PC-3 (cell line): ENCODE results near the gene SHROOM3. TPM values are rescaled to one million over a fixed set of nuclear protein-coding genes. Genes with fewer than 3 reads are reported as not detected.

ENCODE experiments used
- ATAC-seq: fragments of 200-7000 bp; cut with Tn5 transposase; 2 replicates; pipeline ENCODE4 v1.9.1; 2020; ENCODE audit warnings: mild to moderate bottlenecking, moderate library complexity
- BruUV-seq: library from RNA; stranded (reverse); fragments of 400-500 nt; replicated peaks from 2 replicates; lab custom pipeline; 2021; lab: Mats Ljungman, UMichigan
- CTCF ChIA-PET: fragments of 300-600 bp; sonication (Branson Sonifier 250); formaldehyde crosslinking; loops from one replicate; lab custom pipeline; 2022; ENCODE audit warnings: antibody characterized with exemption; lab: Charles Lee
- POLR2A ChIA-PET: fragments of 300-600 bp; sonication (Branson Sonifier 250); formaldehyde crosslinking; loops from one replicate; lab custom pipeline; 2022; ENCODE audit warnings: antibody characterized with exemption; ENCODE audit not compliant: unreplicated experiment; lab: Charles Lee
- DNase-seq: peaks from one replicate; pipeline ENCODE4 v3.0.0-alpha.2; 2015
- H2AFZ ChIP-seq: fragments of 300-600 bp; sonication (generic); 2 replicates; pipeline ENCODE4 v1.6.0; 2016; ENCODE audit warnings: antibody characterized with exemption, low read length
- H3F3A ChIP-seq: fragments of 300-600 bp; sonication (generic); one replicate; pipeline ENCODE4 v1.6.0; 2017; ENCODE audit warnings: antibody characterized with exemption, low read length, control low read depth, mild to moderate bottlenecking; ENCODE audit not compliant: unreplicated experiment
- H3K27ac ChIP-seq: fragments of 300-600 bp; sonication (generic); 2 replicates; pipeline ENCODE4 v1.5.1; 2016; ENCODE audit warnings: mild to moderate bottlenecking, low read length
- H3K27me3 ChIP-seq: fragments of 300-600 bp; sonication (generic); 2 replicates; pipeline ENCODE4 v1.6.1; 2016; ENCODE audit warnings: low read length, mixed read lengths
- H3K36me3 ChIP-seq: fragments of 300-600 bp; sonication (generic); 2 replicates; pipeline ENCODE4 v1.6.1; 2016; ENCODE audit warnings: low read depth, mixed run types, low read length, mixed read lengths
- H3K4me1 ChIP-seq: fragments of 300-600 bp; sonication (generic); 2 replicates; pipeline ENCODE4 v1.5.1; 2016; ENCODE audit warnings: low read length; ENCODE audit not compliant: insufficient read depth
- H3K4me2 ChIP-seq: fragments of 300-600 bp; sonication (generic); 2 replicates; pipeline ENCODE4 v1.6.0; 2016; ENCODE audit warnings: low read length
- H3K4me3 ChIP-seq: fragments of 300-600 bp; sonication (generic); 2 replicates; pipeline ENCODE4 v1.5.1; 2016; ENCODE audit warnings: mild to moderate bottlenecking, low read length, mixed read lengths
- H3K79me2 ChIP-seq: fragments of 300-600 bp; sonication (generic); 2 replicates; pipeline ENCODE4 v1.6.1; 2017; ENCODE audit warnings: low read length, mixed read lengths
- H3K9ac ChIP-seq: fragments of 300-600 bp; sonication (generic); 2 replicates; pipeline ENCODE4 v1.6.0; 2016; ENCODE audit warnings: mild to moderate bottlenecking, low read length
- H3K9me2 ChIP-seq: fragments of 300-600 bp; sonication (generic); replicated peaks from 2 replicates; pipeline ENCODE4 v1.6.1; 2016; ENCODE audit warnings: mixed run types, low read length, mixed read lengths
- H3K9me3 ChIP-seq: fragments of 300-600 bp; sonication (generic); 2 replicates; pipeline ENCODE4 v1.6.1; 2016; ENCODE audit warnings: low read length, mixed read lengths
- H4K20me1 ChIP-seq: fragments of 300-600 bp; sonication (generic); 2 replicates; pipeline ENCODE4 v1.6.1; 2016; ENCODE audit warnings: low read length, mixed read lengths
- EZH2 ChIP-seq: fragments of 300-600 bp; sonication (generic); IDR thresholded peaks from one replicate; pipeline ENCODE4 v1.6.1; 2017; ENCODE audit warnings: antibody characterized with exemption, mild to moderate bottlenecking, low read length; ENCODE audit not compliant: unreplicated experiment
- EZH2phosphoT487 ChIP-seq: fragments of 300-600 bp; sonication (generic); IDR thresholded peaks from 2 replicates; pipeline ENCODE4 v1.6.1; 2018; ENCODE audit warnings: mild to moderate bottlenecking, antibody characterized with exemption, low read length, borderline replicate concordance
- intact Hi-C: fragments of 100-400 bp; cut with micrococcal nuclease; formaldehyde crosslinking; loops from 2 replicates; pipeline ENCODE4 v1.9.0; 2023
- total RNA-seq: library from RNA; depleted of rRNA; stranded (reverse); fragments of >200 nt; gene quantifications from 2 replicates; pipeline ENCODE4 v1.2.3, GENCODE V29; 2014
- TF ChIP-seq, protein P1 (sequence below): fragments of 300-600 bp; sonication (generic); conservative IDR thresholded peaks from 2 replicates; pipeline ENCODE4 v1.5.1; 2017; ENCODE audit warnings: antibody characterized with exemption, low read depth, mild to moderate bottlenecking, low read length

Gene SHROOM3
- total RNA-seq, 1 experiment from 2014 or later = 27.8 TPM

DNA sequence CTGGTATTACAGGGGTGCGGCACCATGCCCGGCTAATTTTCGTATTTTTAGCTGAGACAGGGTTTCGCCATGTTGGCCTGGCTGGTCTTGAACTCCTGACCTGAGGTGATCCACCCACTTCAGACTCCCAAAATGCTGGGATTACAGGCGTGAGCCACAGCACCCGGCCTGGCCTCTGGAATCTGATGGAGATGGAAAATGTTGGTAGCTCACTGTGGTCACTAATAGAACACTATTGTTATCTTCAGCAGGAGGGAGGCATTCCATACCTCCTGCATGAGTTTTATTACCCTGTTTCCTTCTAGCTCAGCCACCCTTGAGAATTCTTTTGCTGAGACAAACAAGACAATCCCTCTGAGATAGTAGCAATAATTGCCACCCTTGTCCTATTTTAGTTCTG is 105.0 kb downstream of the SHROOM3 start:
- TF ChIP-seq EZH2 (no peak), EZH2phosphoT487 (no peak)
- TF ChIP-seq, protein P1, sequence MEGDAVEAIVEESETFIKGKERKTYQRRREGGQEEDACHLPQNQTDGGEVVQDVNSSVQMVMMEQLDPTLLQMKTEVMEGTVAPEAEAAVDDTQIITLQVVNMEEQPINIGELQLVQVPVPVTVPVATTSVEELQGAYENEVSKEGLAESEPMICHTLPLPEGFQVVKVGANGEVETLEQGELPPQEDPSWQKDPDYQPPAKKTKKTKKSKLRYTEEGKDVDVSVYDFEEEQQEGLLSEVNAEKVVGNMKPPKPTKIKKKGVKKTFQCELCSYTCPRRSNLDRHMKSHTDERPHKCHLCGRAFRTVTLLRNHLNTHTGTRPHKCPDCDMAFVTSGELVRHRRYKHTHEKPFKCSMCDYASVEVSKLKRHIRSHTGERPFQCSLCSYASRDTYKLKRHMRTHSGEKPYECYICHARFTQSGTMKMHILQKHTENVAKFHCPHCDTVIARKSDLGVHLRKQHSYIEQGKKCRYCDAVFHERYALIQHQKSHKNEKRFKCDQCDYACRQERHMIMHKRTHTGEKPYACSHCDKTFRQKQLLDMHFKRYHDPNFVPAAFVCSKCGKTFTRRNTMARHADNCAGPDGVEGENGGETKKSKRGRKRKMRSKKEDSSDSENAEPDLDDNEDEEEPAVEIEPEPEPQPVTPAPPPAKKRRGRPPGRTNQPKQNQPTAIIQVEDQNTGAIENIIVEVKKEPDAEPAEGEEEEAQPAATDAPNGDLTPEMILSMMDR = no peak
- no peaks in the 10 kb centered on the region for H3K9me2 ChIP-seq
- BruUV-seq = no TSS peak
- H3K36me3 ChIP-seq = no peaks in the 10 kb centered on the region
- no peak overlapping the region for H3K27ac ChIP-seq
- DNase-seq (no peak), ATAC-seq (no peak)
- no peaks in the 10 kb centered on the region for H3K9me3 ChIP-seq
- intact Hi-C loops = no loop called here
- POLR2A ChIA-PET = no interaction called here
- no peaks in the 10 kb centered on the region for H4K20me1 ChIP-seq
- no peak overlapping the region for H3K4me3 ChIP-seq
- CTCF ChIA-PET = no interaction called here
- no peak overlapping the region for H2AFZ ChIP-seq
- H3K79me2 ChIP-seq = no peaks in the 10 kb centered on the region
- peaks cover 4% of the 10 kb centered on the region for H3F3A ChIP-seq
- H3K9ac ChIP-seq = no peak overlapping the region
- H3K27me3 ChIP-seq = no peaks in the 10 kb centered on the region
- peaks cover 20% of the 10 kb centered on the region for H3K4me1 ChIP-seq
- no peak overlapping the region for H3K4me2 ChIP-seq

DNA sequence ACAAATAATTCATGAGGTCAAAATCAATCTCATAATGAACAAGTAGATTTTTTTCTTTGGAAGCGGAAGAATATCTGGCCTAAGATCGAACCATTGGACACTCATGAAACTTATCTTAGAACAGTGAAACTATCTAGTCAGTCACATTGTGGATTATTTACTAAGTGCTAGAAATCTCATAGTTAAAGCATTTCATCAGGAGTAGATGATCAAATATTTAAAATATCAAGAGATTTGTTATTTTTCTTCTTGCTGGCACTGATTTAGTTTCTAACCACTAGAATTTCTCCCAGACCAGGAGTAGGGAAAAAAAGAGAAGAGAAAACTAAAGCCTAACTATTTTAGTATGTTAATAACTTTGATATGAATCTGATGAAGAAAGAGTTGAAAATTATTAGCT is 105.5 kb downstream of the SHROOM3 start:
- Histone ChIP-seq H3K79me2 (no peaks in the 10 kb centered on the region), H3K4me1 (peaks cover 20% of the 10 kb centered on the region), H4K20me1 (no peaks in the 10 kb centered on the region), H3K9me3 (no peaks in the 10 kb centered on the region), H3K4me2 (no peak overlapping the region), H3F3A (peaks cover 4% of the 10 kb centered on the region), H2AFZ (no peak overlapping the region), H3K9ac (no peak overlapping the region), H3K27ac (no peak overlapping the region), H3K9me2 (no peaks in the 10 kb centered on the region), H3K36me3 (no peaks in the 10 kb centered on the region), H3K27me3 (no peaks in the 10 kb centered on the region), H3K4me3 (no peak overlapping the region)
- DNase-seq (no peak), ATAC-seq (no peak)
- POLR2A ChIA-PET = no interaction called here
- TF ChIP-seq EZH2phosphoT487 = no peak
- TF ChIP-seq, protein P1 = no peak
- no peak for TF ChIP-seq EZH2
- no TSS peak for BruUV-seq
- intact Hi-C loops = no loop called here
- CTCF ChIA-PET = no interaction called here

DNA sequence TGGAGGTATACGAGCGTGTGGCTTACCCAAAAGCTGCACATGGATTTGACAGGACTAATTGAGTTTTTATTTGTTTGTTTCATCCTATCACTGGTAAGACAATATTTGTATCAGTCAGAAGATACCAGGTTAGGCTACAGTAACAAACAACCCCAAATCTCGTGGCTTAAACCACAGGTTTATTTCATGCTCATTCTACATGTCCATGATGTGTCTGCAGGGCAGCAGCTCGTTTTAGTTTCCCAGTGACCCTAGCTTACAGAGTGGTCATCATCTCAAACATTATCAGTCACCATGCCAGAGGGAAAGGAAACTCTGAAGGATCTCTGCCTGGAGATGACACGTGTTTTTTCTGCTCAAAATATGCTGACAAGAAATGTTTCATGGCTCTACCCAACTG is 108.3 kb downstream of the SHROOM3 start:
- Histone ChIP-seq H3F3A (peaks cover 3% of the 10 kb centered on the region), H3K79me2 (no peaks in the 10 kb centered on the region), H3K27ac (no peak overlapping the region), H3K36me3 (no peaks in the 10 kb centered on the region), H3K9me3 (no peaks in the 10 kb centered on the region), H2AFZ (no peak overlapping the region), H4K20me1 (no peaks in the 10 kb centered on the region), H3K9ac (no peak overlapping the region), H3K4me1 (peaks cover 32% of the 10 kb centered on the region), H3K9me2 (no peaks in the 10 kb centered on the region), H3K4me2 (no peak overlapping the region), H3K27me3 (no peaks in the 10 kb centered on the region), H3K4me3 (no peak overlapping the region)
- CTCF ChIA-PET = no interaction called here
- DNase-seq (no peak), ATAC-seq (no peak)
- intact Hi-C loops = no loop called here
- TF ChIP-seq EZH2phosphoT487 = no peak
- no peak for TF ChIP-seq EZH2
- TF ChIP-seq, protein P1 = no peak
- BruUV-seq = no TSS peak
- POLR2A ChIA-PET = no interaction called here
